ENCODE data around the gene SGTA.
A peak's percentile ranks its signal among the peaks of the same experiment; 100 is the strongest.
"Not testable (repeated sequence)": the region's sequence is repeated elsewhere in the genome, so short reads cannot be mapped to it uniquely, and the experiment has no call there.

Gene SGTA

GRCh38 chr19:2792666-2793065, 9.6 kb upstream of the SGTA start:
- not testable (repeated sequence) for DNase-seq

DNA sequence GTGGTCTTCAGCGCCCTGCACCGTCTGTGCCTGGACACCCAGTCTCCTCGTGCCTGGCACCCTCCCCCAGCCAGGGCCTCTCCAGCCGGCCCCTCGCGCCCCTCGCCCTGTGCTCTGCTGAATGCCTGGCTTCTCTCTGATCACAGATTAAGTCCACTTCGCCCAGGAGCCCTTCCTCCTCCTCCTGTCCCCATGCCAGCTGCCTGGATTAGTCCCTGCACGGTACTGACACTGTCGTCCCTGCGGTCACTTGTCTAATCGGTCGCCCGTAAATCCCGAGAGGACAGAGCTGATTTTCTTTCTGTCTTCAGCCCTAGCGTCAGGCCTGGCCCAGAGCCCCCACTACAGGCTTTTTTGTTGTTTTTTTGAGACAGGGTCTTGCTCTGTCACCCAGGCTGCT, 8.8 kb upstream of the SGTA start:
- DNase-seq = no peak

GRCh38 chr19:2791440-2791839, 8.4 kb upstream of the SGTA start:
- no peak for DNase-seq

DNA sequence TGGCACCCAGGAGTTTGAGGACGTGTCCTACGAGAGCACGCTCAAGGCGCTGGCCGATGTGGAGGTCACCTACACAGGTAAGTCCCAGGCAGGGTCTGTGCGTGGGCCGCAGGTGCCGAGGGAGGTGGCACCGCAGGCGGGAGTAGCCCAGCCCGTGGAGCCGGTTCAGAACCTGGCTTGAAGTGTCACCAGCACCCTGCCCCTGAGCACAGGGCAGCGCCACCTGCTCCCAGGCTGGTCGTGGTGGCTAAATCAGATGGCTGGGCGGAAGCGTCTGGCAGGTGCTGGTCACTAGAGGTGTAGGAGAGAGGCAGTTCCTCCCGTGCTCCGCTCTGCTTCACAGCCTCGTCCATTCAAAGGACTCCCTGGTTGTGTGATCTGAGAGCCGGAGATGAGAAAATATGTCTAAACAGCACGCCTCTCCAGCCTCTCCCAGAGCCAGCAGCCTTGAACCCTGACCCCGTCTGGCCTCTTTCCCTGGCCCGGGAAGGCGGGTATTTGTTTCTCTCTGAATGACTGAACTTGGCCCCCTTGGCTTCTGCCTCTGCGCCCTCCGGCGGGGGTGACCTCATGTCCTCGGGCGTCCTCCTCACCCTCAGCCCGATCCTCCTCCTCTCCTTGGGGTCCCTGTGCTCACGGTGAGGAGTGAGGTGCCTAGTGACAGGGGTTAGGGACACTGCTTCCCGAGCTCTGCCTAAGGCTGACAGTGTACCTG, 7.6 kb upstream of the SGTA start:
- no peak for DNase-seq

- no peak for DNase-seq
These were observed 7.1 kb upstream of the SGTA start for GRCh38 chr19:2790194-2790556.

GRCh38 chr19:2788237-2788636, 5.2 kb upstream of the SGTA start:
- DNase-seq = no peak

DNA sequence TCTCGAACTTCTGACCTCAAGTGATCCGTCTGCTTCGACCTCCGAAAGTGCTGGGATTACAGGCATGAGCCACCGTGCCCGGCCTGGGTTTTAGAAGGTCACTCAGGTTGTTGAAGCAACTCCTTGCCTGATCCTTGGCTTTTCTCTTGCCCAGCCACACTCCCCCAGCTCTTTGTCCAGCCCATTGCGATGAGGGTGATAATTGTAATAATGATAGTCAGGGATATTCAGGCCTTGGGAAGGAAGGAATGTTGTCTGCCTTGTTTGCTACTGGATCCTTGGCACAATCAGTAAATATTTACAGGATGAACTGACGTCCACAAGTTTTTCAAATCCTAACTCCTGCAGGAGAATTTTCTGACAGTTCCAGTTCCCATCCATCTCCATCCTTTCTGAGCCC, 4.0 kb upstream of the SGTA start:
- DNase-seq = no peak

- DNase-seq = peak; percentile 100
These were observed 2.3 kb upstream of the SGTA start, which contains the start of gene THOP1 for GRCh38 chr19:2785244-2785997. THOP1 (plus strand) TSS chr19:2785503; CDS start chr19:2785663, 160 bp downstream.

DNA sequence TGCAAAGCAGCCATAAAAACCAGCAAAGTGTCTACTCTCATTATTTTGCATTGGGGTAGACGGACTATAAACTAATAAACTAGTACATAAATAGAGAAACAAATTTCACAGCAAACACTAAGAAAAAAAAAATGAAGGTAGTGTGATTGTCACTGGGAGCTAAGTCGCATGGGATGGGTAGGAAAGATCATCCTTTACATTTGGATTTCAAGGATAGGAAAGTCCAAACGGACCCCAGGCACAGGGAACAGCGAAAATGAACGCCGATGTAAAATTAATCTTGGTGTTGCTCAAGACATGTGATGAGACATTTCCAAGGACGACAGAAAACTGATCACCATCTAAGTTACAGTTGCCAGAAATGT, 690 bp upstream of the SGTA start:
- DNase-seq = no peak

DNA sequence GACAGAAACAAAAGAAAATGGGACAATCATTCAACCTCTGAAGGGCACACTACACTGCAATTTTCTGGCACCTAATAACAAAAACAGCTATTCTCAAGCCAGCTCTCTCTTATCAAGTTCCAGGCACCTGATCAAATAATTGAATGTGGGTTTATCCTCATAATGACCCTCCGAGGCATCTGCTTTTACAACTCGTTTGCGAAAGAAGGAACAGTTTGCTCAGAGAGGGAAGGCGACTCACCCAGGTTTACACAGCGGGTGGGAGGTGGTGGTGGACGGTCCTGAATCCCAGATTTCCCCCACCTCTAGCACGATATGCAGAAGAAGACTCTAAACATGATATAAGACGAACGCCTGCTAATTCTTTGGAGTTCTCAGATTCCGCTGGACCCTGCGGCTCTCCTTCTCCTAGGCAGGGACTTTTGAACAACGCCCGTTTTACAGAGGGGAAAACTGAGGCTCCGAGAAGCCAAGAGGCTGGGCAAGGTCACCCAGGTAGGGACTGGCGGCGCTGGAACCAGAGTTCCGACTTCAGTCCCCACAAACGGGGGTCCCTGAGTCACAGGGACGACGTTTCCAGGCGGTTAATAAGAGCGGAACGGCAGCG, 641 bp downstream of the SGTA start:
- DNase-seq = no peak

DNA sequence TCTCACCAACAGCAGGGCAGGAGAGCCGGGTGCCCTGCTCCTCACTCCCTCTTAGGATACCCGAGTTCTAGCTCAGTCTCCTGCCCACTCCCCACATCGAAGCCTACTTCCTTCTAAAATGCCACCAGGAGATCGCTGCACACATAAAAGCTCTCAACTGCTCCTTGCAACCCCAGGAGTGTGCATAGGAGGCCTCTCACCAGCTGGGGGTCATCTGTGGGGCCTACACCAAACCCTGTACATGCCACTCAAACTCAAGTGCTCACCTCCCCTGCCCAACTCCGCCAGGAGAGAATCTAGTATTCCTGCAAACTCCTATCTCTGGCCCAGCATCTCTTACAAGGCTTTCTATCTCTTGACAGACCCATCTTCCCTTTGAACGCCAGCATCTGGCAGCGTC, 2.8 kb downstream of the SGTA start:
- DNase-seq = no peak

DNA sequence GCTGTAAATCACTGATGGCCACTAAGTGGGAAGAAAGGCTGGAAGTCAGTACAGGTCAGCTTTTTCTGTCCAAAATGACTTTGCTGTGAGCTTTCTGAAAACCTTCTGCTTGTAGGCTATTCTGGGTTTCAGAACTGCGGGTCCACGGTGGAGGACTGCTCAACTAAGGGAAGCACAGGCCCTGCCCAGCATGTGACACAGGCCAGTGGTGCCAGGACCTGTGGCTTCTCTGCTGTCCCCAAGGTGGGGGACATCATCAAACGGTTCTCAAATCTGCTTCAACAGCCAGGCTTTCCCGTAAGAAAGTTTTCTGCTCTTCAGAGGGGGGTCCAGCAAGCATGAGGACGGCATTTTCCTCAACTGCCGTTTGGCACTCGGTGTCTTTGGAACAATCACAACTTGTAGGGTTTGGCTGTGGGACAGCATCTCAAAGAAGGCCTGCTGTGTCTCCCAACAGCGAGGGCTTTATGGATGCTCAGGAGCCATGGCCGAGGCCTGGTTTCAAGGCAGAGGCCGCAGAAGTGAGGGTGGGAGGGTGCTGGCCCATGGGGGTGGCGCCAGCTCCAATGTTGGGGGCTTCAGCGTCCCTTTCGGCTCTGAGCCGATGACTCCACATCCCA, 3.8 kb downstream of the SGTA start:
- no peak for DNase-seq

- DNase-seq = no peak
These were observed 5.0 kb downstream of the SGTA start for GRCh38 chr19:2777952-2778683.

DNA sequence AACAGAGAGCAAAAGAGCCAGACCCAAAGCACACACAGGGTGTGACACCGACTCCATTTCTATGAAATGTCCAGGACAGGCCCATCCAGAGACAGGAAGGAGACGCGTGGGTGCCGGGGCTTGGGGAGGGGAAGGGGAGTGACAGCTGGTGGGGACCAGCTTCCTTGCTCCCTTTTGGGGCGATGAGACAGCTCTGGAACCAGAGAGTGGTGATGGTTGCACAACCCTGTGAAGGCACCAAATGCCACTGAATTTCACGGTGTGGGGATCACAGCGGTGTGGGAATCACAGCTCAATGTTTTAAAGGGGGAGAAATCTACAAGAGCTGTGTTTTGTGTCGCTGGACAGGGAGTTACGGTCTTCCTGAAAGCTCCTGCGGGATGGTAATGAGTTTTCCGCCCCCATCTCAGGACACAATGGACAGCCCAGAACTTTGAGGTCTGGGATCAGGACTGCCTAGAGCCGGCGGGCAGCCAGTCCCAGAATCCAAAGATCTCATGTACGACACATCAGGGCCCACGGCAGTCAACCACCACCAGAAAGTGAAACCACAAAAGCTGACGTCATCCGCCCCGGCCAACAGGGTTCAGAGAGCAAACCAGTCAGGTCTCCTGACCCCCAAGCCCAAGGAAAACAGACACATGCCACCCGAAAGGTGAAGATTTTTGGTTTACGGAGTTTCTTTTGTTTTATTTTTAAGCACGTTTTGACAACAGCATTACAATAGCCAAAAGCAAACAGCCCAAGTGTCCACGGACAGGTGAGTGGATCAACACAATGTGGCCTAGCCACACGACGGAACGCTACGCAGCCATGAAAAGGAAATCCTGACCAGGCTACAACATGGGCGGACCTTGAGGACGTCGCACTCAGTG, 7.3 kb downstream of the SGTA start:
- peak; percentile 77 for DNase-seq

- no peak for DNase-seq
These were observed 8.0 kb downstream of the SGTA start for GRCh38 chr19:2774953-2775555.

DNA sequence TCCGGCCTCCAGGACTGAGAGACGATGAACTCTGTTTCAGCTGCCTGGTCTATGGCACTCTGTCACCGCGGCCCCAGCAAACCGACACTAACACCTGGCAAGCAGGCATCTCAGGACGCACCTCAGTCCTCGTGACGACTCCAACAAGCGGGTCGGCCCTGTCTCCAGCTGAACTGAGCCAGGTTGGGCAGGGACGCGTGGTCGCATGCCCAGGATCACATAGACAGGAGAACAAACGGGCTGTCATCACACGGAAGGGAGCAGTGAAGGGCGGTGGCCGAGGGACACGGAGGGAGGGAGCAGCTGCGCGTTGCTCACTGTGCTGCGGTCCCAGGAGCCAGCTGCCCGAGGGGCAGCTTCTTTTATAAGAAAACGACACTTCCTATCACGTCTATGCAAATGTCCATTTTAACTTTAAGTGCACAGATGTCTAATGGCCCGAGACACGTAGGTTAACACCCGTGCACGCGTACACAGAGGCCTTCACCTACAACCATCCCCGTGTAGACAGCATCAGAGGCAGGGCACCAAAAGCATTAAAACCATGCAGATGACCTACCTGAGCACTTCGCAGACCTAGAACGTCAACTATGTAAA, 8.9 kb downstream of the SGTA start:
- no peak for DNase-seq

DNA sequence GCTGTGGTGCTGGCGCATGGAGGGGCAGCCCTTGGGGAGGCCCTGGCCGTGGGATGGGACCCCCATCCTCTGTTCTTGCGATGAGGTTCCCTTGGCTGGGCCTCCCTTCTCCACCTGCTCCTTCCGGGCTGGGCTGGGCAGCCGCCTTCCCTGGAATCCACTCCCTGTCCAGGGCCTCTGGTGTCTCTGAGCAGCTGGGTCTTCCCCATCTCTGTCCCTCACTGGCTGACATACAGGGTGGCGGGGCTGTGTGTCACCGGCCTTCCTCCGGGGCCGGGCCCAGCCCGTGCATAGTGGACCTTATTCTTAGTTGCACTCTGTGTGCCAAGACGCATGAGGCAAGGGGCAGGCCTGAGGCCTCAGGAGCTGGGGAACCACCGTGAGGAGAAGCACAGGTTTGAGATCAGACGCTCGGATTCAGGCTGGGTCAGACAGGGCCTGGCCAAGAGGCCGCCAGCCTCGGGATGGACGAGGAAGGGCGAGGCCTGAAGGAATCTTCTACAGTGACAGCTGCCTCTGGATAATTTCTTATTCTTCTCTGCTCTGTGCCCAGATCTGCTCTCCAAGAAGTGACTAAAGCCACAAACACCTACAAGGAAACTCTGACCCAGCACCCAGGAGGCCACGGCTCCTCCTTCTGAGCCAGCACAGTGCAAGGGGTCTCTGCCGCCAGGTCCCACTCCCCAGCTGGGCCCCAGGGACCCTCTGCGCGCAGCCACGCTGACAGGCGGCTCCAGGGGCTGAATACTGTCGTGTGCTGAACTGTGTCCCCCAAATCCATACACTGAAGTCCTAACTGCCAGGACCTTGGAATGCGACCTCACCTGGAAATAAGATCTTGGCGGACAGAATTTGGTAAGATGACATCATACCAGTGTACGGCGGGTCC, 11.0 kb downstream of the SGTA start:
- no peak for DNase-seq

DNA sequence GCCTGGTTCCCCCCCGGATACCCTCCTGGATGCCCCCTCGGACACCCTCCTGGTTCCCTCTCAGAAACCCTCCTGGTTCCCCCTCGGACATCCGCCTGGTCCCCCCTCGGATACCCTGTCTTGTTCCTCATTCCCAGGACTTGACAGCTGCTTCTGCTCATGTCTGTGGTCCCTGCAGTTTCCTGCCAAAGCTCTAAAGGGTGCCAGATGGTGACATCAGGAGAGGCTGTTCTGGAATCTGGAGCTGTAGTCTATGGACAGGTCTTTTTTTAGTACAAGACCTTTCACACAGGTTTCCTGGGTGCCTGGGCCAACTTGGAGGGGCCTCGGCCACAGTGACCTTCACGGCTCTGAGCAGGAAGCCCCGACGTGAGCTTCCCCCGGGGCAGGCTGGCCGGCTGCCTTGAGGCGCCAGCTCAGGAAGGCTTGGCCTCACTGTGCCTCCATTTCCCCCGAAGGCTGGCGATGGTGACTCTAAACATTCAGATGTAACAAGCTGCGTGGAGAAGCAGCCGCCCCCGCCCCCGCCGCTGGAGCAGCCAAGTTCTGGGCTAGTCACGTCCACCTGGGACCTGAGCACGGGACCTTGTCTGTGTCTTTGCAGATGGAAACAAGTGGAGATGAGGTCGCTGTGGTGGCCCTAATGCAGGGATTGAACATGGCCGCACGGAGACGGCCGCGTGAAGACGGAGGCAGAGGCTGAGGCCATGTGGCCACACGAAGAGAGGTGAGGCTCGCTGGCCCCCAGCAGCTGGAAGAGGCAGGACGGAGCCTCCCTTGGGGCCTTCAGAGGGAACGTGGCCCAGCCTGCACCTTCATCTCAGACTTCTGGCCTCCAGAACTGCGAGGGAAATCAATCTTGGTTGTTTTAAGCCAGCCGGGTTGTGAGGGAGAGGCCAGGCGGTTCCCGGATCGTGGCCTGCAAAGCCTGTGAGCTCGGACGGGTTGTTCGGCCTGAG, 12.7 kb downstream of the SGTA start:
- peak; percentile 61 for DNase-seq

- DNase-seq = no peak
These were observed 13.9 kb downstream of the SGTA start for GRCh38 chr19:2769218-2769617.
